KOPT-K1 (cell line): ENCODE results near the gene COA6.
"Not testable (repeated sequence)": the region's sequence is repeated elsewhere in the genome, so short reads cannot be mapped to it uniquely, and the experiment has no call there.

Experiments
- H3K27ac ChIP-seq: fragments of 200-600 bp; sonication (generic); 2 replicates; pipeline ENCODE4 v1.5.1; 2016; ENCODE audit warnings: antibody characterized with exemption, mild to moderate bottlenecking, low read depth, low read length; ENCODE audit not compliant: poor library complexity, severe bottlenecking
- H3K36me3 ChIP-seq: fragments of 200-600 bp; sonication (generic); 2 replicates; pipeline ENCODE4 v1.5.1; 2017; ENCODE audit warnings: antibody characterized with exemption, mild to moderate bottlenecking, low read length, moderate library complexity; ENCODE audit not compliant: insufficient read depth
- H3K9me3 ChIP-seq: fragments of 200-600 bp; sonication (generic); 2 replicates; pipeline ENCODE4 v1.5.1; 2017; ENCODE audit warnings: antibody characterized with exemption, low read length, mild to moderate bottlenecking; ENCODE audit not compliant: insufficient read depth, poor library complexity, severe bottlenecking

Gene COA6

GRCh38 chr1:234393190-234393589 is 19.9 kb downstream of the COA6 start:
- Histone ChIP-seq H3K27ac (no peak overlapping the region), H3K9me3 (no peaks in the 10 kb centered on the region), H3K36me3 (peaks cover 71% of the 10 kb centered on the region)

DNA sequence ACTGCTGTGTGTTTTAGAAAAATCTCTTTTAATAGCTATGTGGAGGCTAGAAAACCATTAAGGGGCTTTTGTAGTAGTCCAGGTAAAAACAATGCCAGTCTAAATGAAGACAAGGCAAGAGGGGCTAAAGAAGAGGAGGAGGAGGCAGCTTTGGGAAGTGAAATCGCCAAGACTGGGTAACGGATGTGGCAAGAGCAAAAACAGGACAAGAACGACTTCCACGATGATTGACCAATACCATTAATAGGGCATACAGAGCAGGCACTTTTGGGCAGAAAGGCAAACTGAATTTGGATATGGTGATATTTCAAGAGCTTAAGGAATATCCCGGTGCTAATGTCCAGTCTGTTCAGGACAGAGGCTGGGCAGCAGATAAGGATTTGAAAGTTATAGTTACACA is 22.0 kb downstream of the COA6 start:
- Histone ChIP-seq H3K36me3 (peaks cover 77% of the 10 kb centered on the region), H3K27ac (no peak overlapping the region), H3K9me3 (no peaks in the 10 kb centered on the region)

GRCh38 chr1:234396092-234396491 is 22.8 kb downstream of the COA6 start:
- no peaks in the 10 kb centered on the region for H3K9me3 ChIP-seq
- no peak overlapping the region for H3K27ac ChIP-seq
- H3K36me3 ChIP-seq, result peaks cover 71% of the 10 kb centered on the region

DNA sequence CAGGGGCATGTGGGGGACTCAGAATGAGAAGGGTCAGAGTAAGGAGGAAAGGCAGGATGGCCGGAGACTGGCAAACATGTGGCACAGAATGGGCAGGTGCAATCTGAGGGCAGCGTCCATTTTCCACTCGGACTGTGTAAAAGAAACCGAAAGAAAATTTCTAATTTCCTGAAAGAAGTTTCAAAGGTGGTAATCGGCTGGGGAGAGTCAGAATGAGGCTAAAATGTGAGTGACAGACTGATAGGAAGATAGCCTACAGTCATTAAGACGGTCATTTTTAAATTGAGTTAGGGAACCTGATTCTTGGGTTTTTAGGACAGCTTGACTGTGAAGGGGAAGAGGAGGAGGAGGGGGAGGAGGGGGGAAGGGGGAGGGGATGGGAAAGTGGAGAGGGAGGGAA is 23.6 kb downstream of the COA6 start:
- Histone ChIP-seq H3K36me3 (peaks cover 63% of the 10 kb centered on the region), H3K27ac (no peak overlapping the region), H3K9me3 (no peaks in the 10 kb centered on the region)

DNA sequence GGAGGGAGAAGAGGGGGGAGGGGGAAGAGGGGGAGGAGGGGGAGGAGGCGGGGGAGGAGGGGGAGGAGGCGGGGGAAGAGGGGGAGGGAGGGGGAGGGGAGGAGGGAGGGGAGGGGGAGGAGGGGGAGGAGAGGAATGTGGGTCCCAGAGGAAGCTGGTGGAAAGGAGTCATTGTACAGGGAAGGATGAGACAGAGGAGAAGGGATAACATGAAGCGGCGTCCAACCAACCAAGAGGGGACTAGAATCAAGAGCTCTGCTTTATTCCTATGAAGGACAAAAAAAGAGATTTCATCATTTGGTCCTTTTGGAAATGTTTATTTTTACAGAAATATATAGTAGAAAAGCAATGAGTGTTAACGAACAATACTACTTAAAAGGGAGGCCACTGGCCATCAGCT is 24.5 kb downstream of the COA6 start:
- H3K27ac ChIP-seq, result no peak overlapping the region
- no peaks in the 10 kb centered on the region for H3K9me3 ChIP-seq
- peaks cover 55% of the 10 kb centered on the region for H3K36me3 ChIP-seq

DNA sequence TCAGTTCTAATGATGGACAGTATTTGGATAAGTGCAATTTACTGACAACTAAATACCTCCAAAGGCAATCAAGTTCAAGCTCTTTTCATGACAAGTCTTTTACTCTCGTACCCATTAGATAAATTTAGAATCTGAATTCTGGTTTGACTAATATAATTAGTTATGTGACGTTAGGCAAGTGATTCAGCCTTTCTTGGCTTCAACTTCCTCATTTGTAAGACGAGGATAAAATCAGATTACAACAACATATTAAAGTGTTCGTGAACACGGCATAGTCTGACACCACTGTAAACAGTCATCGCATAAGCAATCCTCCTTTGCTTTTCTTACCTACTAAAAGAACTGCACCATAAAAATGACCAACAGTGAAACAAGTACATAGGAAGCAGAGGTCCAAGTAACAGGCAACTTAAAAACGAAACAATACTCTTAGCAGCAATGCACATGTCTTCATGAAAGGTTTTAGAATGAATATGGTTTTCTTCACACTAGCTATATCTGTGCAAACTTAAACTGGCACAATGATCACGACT is 25.7 kb downstream of the COA6 start:
- peaks cover 54% of the 10 kb centered on the region for H3K36me3 ChIP-seq
- H3K27ac ChIP-seq, result no peak overlapping the region
- no peaks in the 10 kb centered on the region for H3K9me3 ChIP-seq

DNA sequence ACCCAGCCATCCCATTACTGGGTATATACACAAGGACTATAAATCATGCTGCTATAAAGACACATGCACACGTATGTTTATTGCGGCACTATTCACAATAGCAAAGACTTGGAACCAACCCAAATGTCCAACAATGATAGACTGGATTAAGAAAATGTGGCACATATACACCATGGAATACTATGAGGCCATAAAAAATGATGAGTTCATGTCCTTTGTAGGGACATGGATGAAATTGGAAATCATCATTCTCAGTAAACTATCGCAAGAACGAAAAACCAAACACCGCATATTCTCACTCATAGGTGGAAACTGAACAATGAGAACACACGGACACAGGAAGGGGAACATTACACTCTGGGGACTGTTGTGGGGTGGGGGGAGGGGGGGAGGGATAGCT is 26.3 kb downstream of the COA6 start:
- not testable (repeated sequence) for H3K27ac ChIP-seq, H3K9me3 ChIP-seq
- H3K36me3 ChIP-seq, result peaks cover 55% of the 10 kb centered on the region

DNA sequence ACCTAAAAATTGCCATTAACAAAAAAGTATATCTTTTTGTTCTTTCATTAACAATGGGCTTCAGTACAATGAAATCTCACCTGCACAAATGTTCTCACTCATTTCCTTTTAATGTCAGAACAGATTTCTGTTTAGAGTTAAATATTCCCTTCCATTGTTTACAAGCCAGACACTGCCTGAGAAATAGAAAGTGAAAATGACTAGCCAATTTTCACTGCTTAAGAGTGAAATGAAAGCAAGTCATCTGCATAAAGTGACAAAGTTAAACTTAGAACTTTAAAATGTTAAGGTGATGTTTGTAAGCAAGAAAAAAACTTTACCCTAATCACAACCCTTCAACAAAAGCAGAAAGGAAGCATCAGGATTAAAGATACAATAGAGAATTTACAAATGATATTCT is 27.5 kb downstream of the COA6 start:
- H3K27ac ChIP-seq, result peak overlapping the region; percentile 52

GRCh38 chr1:234401658-234402057 is 28.4 kb downstream of the COA6 start:
- Histone ChIP-seq H3K9me3 (no peaks in the 10 kb centered on the region), H3K27ac (peak overlapping the region; percentile 52), H3K36me3 (peaks cover 55% of the 10 kb centered on the region)

More for the DNA sequence above, 27.5 kb downstream of the COA6 start:
- Histone ChIP-seq H3K36me3 (peaks cover 55% of the 10 kb centered on the region), H3K9me3 (no peaks in the 10 kb centered on the region)

- Histone ChIP-seq H3K27ac (no peak overlapping the region), H3K9me3 (no peaks in the 10 kb centered on the region), H3K36me3 (peaks cover 62% of the 10 kb centered on the region)
These were observed 29.7 kb downstream of the COA6 start for GRCh38 chr1:234402939-234403338.

- H3K36me3 ChIP-seq, result peaks cover 67% of the 10 kb centered on the region
- no peaks in the 10 kb centered on the region for H3K9me3 ChIP-seq
- H3K27ac ChIP-seq, result no peak overlapping the region
These were observed 32.4 kb downstream of the COA6 start for GRCh38 chr1:234405676-234406075.

GRCh38 chr1:234406871-234407270 is 33.6 kb downstream of the COA6 start:
- no peak overlapping the region for H3K27ac ChIP-seq
- no peaks in the 10 kb centered on the region for H3K9me3 ChIP-seq
- peaks cover 79% of the 10 kb centered on the region for H3K36me3 ChIP-seq

GRCh38 chr1:234408757-234409156 is 35.5 kb downstream of the COA6 start:
- Histone ChIP-seq H3K9me3 (no peaks in the 10 kb centered on the region), H3K36me3 (peaks cover 90% of the 10 kb centered on the region), H3K27ac (peak overlapping the region; percentile 7)

- H3K27ac ChIP-seq, result peak overlapping the region; percentile 7
- no peaks in the 10 kb centered on the region for H3K9me3 ChIP-seq
- peaks cover 90% of the 10 kb centered on the region for H3K36me3 ChIP-seq
These were observed 36.1 kb downstream of the COA6 start for GRCh38 chr1:234409328-234409727.

- Histone ChIP-seq H3K27ac (no peak overlapping the region), H3K36me3 (peaks cover 92% of the 10 kb centered on the region), H3K9me3 (no peaks in the 10 kb centered on the region)
These were observed 39.6 kb downstream of the COA6 start for GRCh38 chr1:234412830-234413229.

DNA sequence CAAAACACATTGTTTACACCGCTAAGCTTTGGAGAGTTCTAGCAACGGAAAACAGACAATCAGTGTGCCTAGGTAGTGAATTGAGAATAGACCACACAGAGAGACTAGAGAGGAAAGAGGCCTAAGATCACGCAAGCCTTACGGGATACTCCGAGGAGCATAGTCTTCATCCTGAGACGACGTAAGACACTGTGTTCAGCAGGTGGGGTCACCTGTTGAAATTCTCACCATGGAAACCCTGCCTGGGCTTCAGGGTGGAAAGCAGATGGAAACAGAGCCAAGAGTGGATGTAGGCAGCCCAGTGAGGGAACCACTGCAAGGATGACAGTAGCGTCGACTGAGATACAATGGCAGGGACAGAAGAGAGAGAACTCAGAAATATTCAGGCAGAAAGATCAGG is 40.2 kb downstream of the COA6 start:
- Histone ChIP-seq H3K27ac (no peak overlapping the region), H3K9me3 (no peaks in the 10 kb centered on the region), H3K36me3 (peaks cover 90% of the 10 kb centered on the region)
